ENCODE results near the gene C5orf63. TPM values are rescaled to one million over a fixed set of nuclear protein-coding genes. Genes with fewer than 3 reads are reported as not detected.

C5orf63 gene
- polyA plus RNA-seq, 3 donors, result 1.9 to 4.7 (median 4.7) TPM

Other genes with a start within 250 kb of the C5orf63 start
- gene MARCHF3, start 42.9 kb downstream of the C5orf63 start, polyA plus RNA-seq, result 10 to 100 TPM in 2 of 3 donors, 1 to 10 TPM in 1; 2.8 to 37.9 (median 29.9) TPM
- under 1 TPM in 2 of 3 donors, not detected in 1; 0.01 to 0.24 TPM for gene MEGF10, start 217.3 kb upstream of the C5orf63 start, polyA plus RNA-seq

Measured in adipose tissue (tissue), 3 donors.